ENCODE results near the gene STXBP6. TPM values are rescaled to one million over a fixed set of nuclear protein-coding genes. Genes with fewer than 3 reads are reported as not detected.

STXBP6 gene
- total and polyA plus RNA-seq, 12 donors = 0.06 to 3.7 (median 0.68) TPM

DNA sequence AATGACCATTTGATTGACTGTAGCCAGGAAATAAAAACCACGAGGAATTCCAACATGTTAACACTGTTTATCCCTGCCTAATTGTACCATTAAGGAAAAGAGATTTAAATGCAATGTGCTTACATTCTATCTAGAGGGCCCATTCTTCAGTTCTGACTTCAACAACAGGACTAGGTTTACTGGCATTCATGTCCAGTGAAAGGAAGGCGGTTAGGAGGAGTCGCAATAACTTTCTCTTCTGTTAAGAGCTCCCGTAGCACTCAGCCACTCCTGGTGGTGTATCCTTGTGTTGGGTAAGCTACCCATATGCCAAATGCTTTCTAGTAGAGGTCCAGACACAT lies 154.7 kb downstream of the STXBP6 start:
- Histone ChIP-seq H3K9me3 (replicated peaks in 1 of 3) (peaks cover 0 to 3% (median 0%) of the 10 kb centered on the region in 3 donors), H3K36me3 (replicated peaks in 1 of 2) (no peaks in the 10 kb centered on the region), H3K27me3 (no peaks in the 10 kb centered on the region), H3K4me3 (no peak overlapping the region), H3K4me1 (replicated peaks in 1 of 2) (no peaks in the 10 kb centered on the region), H3K27ac (no peak overlapping the region)
- no peak for DNase-seq
- intact Hi-C loops (cut with DNase I) = no loop called here
- WGBS, 4 donors = 62 to 71% (median 67%) methylated on average over 4 of the region's 4 CpGs
- no peak for TF ChIP-seq POLR2A (IDR thresholded peaks at IDR 0.05)
- TF ChIP-seq, protein P1, sequence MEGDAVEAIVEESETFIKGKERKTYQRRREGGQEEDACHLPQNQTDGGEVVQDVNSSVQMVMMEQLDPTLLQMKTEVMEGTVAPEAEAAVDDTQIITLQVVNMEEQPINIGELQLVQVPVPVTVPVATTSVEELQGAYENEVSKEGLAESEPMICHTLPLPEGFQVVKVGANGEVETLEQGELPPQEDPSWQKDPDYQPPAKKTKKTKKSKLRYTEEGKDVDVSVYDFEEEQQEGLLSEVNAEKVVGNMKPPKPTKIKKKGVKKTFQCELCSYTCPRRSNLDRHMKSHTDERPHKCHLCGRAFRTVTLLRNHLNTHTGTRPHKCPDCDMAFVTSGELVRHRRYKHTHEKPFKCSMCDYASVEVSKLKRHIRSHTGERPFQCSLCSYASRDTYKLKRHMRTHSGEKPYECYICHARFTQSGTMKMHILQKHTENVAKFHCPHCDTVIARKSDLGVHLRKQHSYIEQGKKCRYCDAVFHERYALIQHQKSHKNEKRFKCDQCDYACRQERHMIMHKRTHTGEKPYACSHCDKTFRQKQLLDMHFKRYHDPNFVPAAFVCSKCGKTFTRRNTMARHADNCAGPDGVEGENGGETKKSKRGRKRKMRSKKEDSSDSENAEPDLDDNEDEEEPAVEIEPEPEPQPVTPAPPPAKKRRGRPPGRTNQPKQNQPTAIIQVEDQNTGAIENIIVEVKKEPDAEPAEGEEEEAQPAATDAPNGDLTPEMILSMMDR (IDR thresholded peaks at IDR 0.05) = no peak

DNA sequence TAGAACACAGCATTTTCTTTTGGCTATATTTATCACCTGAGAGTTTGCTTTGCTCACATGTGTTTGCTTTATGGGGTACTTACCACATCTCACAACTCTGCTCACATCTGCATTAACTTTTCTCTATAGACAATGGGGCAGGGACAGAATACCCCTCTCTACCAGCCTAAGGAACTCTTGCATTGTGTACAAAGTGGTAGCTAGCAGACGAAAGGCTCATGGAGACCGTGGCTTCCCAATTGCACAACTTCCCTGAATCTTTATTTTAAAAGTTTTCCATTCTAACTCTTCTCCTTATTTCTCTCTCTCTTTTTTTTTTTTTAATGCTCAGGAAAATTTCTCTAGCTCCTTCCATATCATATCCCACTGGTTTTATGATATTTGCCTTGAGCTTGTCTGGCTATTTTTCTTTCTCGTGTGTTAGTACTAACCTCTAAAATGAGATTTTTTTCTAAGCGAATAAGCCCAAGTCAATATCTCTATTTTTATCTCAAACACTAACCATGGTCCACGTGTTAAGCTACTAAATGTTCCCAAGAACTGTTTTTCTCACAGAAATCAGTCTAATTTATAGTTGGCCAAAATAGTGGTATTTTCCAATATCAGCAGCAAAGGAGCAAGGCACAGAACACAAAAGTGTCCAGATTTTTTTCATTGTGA lies 155.2 kb downstream of the STXBP6 start:
- Histone ChIP-seq H3K4me1 (replicated peaks in 1 of 2) (no peaks in the 10 kb centered on the region), H3K27ac (no peak overlapping the region), H3K9me3 (replicated peaks in 1 of 3) (peaks cover 0 to 3% (median 0%) of the 10 kb centered on the region in 3 donors), H3K36me3 (replicated peaks in 1 of 2) (no peaks in the 10 kb centered on the region), H3K4me3 (no peak overlapping the region), H3K27me3 (no peaks in the 10 kb centered on the region)
- intact Hi-C loops (cut with DNase I) = no loop called here
- DNase-seq = no peak
- no peak for TF ChIP-seq POLR2A (IDR thresholded peaks at IDR 0.05)
- TF ChIP-seq, protein P1 (IDR thresholded peaks at IDR 0.05) = no peak
- WGBS, 4 donors = 46 to 73% (median 60%) methylated on average over 5 of the region's 5 CpGs

DNA sequence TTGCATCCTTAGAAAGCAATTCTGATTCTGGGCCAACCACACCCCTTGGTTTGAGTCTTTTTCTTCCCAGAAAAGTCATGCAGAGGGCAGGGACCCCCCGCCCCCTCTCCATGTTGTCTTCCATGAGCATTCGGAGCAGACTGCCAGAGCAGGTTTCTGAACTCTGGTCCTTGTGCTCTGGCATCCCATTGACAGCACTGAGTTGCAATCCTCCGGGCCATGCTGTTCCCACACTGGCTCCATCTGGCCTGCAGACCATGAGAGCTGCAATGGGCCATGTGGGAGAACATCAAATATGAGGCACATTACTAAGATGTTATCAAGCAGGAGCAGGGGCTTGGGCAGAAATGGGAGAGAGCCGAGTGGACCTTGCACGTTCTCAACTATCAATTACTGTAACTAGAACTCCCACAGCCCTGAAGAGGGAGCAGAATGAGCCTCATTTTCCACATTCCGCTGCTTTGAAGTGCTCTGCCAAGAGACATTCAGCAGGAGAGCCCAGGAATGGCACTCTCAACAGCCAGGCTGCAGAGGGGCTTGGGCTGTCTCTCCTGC lies 157.4 kb downstream of the STXBP6 start:
- Histone ChIP-seq H3K36me3 (replicated peaks in 1 of 2) (no peaks in the 10 kb centered on the region), H3K27ac (no peak overlapping the region), H3K4me1 (replicated peaks in 1 of 2) (no peaks in the 10 kb centered on the region), H3K27me3 (no peaks in the 10 kb centered on the region), H3K4me3 (no peak overlapping the region), H3K9me3 (replicated peaks in 1 of 3) (peaks cover 0 to 3% (median 0%) of the 10 kb centered on the region in 3 donors)
- TF ChIP-seq, protein P1 (IDR thresholded peaks at IDR 0.05) = no peak
- no peak for TF ChIP-seq POLR2A (IDR thresholded peaks at IDR 0.05)
- no peak for DNase-seq
- 64 to 86% (median 72%) methylated on average over 6 of the region's 6 CpGs for WGBS, 4 donors
- intact Hi-C loops (cut with DNase I) = no loop called here

DNA sequence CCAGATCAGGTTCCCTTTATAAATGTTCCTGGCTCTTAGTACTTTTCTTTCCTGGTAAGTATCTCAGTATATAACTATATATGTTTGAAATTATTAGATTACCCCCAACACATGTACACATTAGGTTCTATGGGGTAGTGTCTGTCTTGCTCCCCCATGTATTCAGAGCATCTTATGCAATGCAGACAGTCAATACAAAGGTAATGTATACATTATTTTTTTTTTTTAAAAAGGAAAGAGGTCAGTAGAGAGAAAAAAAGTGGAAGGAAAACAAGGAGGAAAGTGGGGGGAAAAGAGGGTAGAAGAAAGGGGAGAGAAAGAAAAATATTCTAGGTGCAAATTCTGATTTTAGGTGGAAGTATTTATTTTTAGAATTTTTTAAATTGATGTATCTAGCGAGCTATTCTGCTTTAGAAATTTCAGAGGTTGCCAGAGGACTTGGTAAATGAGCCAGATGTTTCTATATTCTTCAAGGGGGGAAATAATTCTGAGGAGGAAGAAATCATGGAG lies 157.9 kb downstream of the STXBP6 start:
- TF ChIP-seq, protein P1 (IDR thresholded peaks at IDR 0.05) = no peak
- no peak for TF ChIP-seq POLR2A (IDR thresholded peaks at IDR 0.05)
- Histone ChIP-seq H3K27me3 (no peaks in the 10 kb centered on the region), H3K9me3 (replicated peaks in 1 of 3) (peaks cover 0 to 3% (median 0%) of the 10 kb centered on the region in 3 donors), H3K4me1 (replicated peaks in 1 of 2) (no peaks in the 10 kb centered on the region), H3K27ac (no peak overlapping the region), H3K36me3 (replicated peaks in 1 of 2) (no peaks in the 10 kb centered on the region), H3K4me3 (no peak overlapping the region)
- no peak for DNase-seq
- WGBS, 4 donors = 77 to 93% (median 81%) methylated on average over 1 of the region's 1 CpG
- intact Hi-C loops (cut with DNase I) = no loop called here
